GM23248 (cell line): ENCODE measurements around the gene DNM1. TPM values are rescaled to one million over a fixed set of nuclear protein-coding genes. Genes with fewer than 3 reads are reported as not detected.
A peak's percentile ranks its signal among the peaks of the same experiment; 100 is the strongest.

Source experiments
- DNase-seq: peaks from one replicate; pipeline ENCODE4 v3.0.0-alpha.2; 2015
- H2AFZ ChIP-seq: fragments of 200-600 bp; sonication (generic); 2 replicates; pipeline ENCODE4 v1.6.1; 2016; ENCODE audit warnings: antibody characterized with exemption
- H3F3A ChIP-seq: fragments of 200-600 bp; sonication (generic); 2 replicates; pipeline ENCODE4 v1.6.1; 2016; ENCODE audit warnings: mild to moderate bottlenecking, antibody characterized with exemption, mixed run types; ENCODE audit not compliant: insufficient read depth
- H3K27ac ChIP-seq: fragments of 200-600 bp; sonication (generic); 2 replicates; pipeline ENCODE4 v1.5.1; 2016; ENCODE audit warnings: mild to moderate bottlenecking
- H3K27me3 ChIP-seq: fragments of 200-600 bp; sonication (generic); replicated peaks from 2 replicates; pipeline ENCODE4 v1.6.1; 2016; ENCODE audit warnings: mild to moderate bottlenecking; ENCODE audit not compliant: insufficient read depth
- H3K36me3 ChIP-seq: fragments of 200-600 bp; sonication (generic); 2 replicates; pipeline ENCODE4 v1.6.1; 2016; ENCODE audit warnings: low read depth, mild to moderate bottlenecking
- H3K4me1 ChIP-seq: fragments of 200-600 bp; sonication (generic); 2 replicates; pipeline ENCODE4 v1.6.1; 2016; ENCODE audit warnings: mild to moderate bottlenecking; ENCODE audit not compliant: insufficient read depth
- H3K4me2 ChIP-seq: fragments of 200-600 bp; sonication (generic); one replicate; pipeline ENCODE4 v1.6.1; 2016; ENCODE audit warnings: mild to moderate bottlenecking; ENCODE audit not compliant: unreplicated experiment
- H3K4me3 ChIP-seq: fragments of 200-600 bp; sonication (generic); 2 replicates; pipeline ENCODE4 v1.5.1; 2016; ENCODE audit warnings: mild to moderate bottlenecking
- H3K79me2 ChIP-seq: fragments of 200-600 bp; sonication (generic); 2 replicates; pipeline ENCODE4 v1.6.1; 2016; ENCODE audit warnings: mild to moderate bottlenecking; ENCODE audit not compliant: insufficient read depth
- H3K9ac ChIP-seq: fragments of 200-600 bp; sonication (generic); 2 replicates; pipeline ENCODE4 v1.6.1; 2016; ENCODE audit warnings: mild to moderate bottlenecking
- H3K9me2 ChIP-seq: fragments of 200-600 bp; sonication (generic); 2 replicates; pipeline ENCODE4 v1.6.1; 2016; ENCODE audit warnings: mixed run types, mild to moderate bottlenecking, moderate library complexity; ENCODE audit not compliant: insufficient read depth
- H3K9me3 ChIP-seq: fragments of 200-600 bp; sonication (generic); one replicate; pipeline ENCODE4 v1.6.1; 2017; ENCODE audit warnings: low read depth
- H4K20me1 ChIP-seq: fragments of 200-600 bp; sonication (generic); 2 replicates; pipeline ENCODE4 v1.6.0; 2016; ENCODE audit not compliant: insufficient read depth
- EZH2 ChIP-seq: fragments of 200-600 bp; sonication (generic); IDR thresholded peaks from 2 replicates; pipeline ENCODE4 v1.6.1; 2018; ENCODE audit warnings: antibody characterized with exemption, mild to moderate bottlenecking; ENCODE audit not compliant: insufficient read depth, poor library complexity, severe bottlenecking
- EZH2phosphoT487 ChIP-seq: fragments of 200-600 bp; sonication (generic); IDR thresholded peaks from 2 replicates; pipeline ENCODE4 v1.6.1; 2018; ENCODE audit warnings: antibody characterized with exemption, moderate library complexity, mild to moderate bottlenecking, low read depth; ENCODE audit not compliant: insufficient read depth
- WGBS, 2 experiments: methylation state at CpG; one replicate each; pipeline ENCODE4 v1.1.6; 2015 to 2017; ENCODE audit warnings: low lambda C conversion rate in 2 of 2, low coverage in 1 of 2; ENCODE audit errors: missing lambda C conversion rate in 2 of 2; 5-methylcytosine and 5-hydroxymethylcytosine counted together
- in situ Hi-C: fragments of 300-500 bp; cut with MboI; formaldehyde crosslinking; loops from 2 replicates; pipeline ENCODE4 v1.15.0; 2020
- polyA plus RNA-seq: library from polyadenylated mRNA; unstranded; fragments of >200 nt; fragmentation: Nextera tagmentation; extraction: Ambion mirVana; gene quantifications from 2 replicates; pipeline ENCODE4 v1.2.1, GENCODE V29; 2016
- total RNA-seq: library from RNA; depleted of rRNA; stranded (reverse); fragments of >200 nt; shearing (Covaris generic); gene quantifications from 2 replicates; pipeline ENCODE4 v1.2.3, GENCODE V29; 2014

Gene DNM1
- total and polyA plus RNA-seq, 2 experiments from 2014 or later: 12.1 to 19.0 TPM

- no peak for TF ChIP-seq EZH2
- Histone ChIP-seq H3K4me2 (peak overlapping the region; percentile 89), H3K36me3 (peaks cover 5% of the 10 kb centered on the region; the same call in 1 of the 2 replicates), H3K9me3 (no peaks in the 10 kb centered on the region), H3K4me1 (peaks cover 8% of the 10 kb centered on the region), H3K27ac (no peak overlapping the region), H2AFZ (no peak overlapping the region), H3K9ac (peak overlapping the region; percentile 98), H3K79me2 (peaks cover 41% of the 10 kb centered on the region), H3K27me3 (no peaks in the 10 kb centered on the region), H4K20me1 (no peaks in the 10 kb centered on the region), H3F3A (peaks cover 9% of the 10 kb centered on the region; the same call in 1 of the 2 replicates), H3K4me3 (peak overlapping the region; percentile 82), H3K9me2 (no peaks in the 10 kb centered on the region)
- in situ Hi-C loops: no loop called here
- no peak for DNase-seq
- 86 to 88% methylated on average over 2 of the region's 2 CpGs for WGBS, 2 experiments
Observed at GRCh38 chr9:128190013-128190412, 13.2 kb upstream of the DNM1 start.

- H3K79me2 ChIP-seq: peaks cover 41% of the 10 kb centered on the region
- peak; percentile 39 for DNase-seq
- H3K9me2 ChIP-seq: no peaks in the 10 kb centered on the region
- H3K27ac ChIP-seq: peak overlapping the region; percentile 40
- H2AFZ ChIP-seq: peak overlapping the region; percentile 90
- peak overlapping the region; percentile 82 for H3K4me3 ChIP-seq
- in situ Hi-C loops: no loop called here
- peaks cover 5% of the 10 kb centered on the region; the same call in 1 of the 2 replicates for H3K36me3 ChIP-seq
- WGBS, 2 experiments: 10 to 13% methylated on average over 17 to 32 of the region's 32 CpGs
- H3K9ac ChIP-seq: peak overlapping the region; percentile 98
- H3K4me1 ChIP-seq: peaks cover 8% of the 10 kb centered on the region
- H3K9me3 ChIP-seq: no peaks in the 10 kb centered on the region
- peaks cover 9% of the 10 kb centered on the region; the same call in 1 of the 2 replicates for H3F3A ChIP-seq
- H3K4me2 ChIP-seq: peak overlapping the region; percentile 89
- no peaks in the 10 kb centered on the region for H4K20me1 ChIP-seq
- TF ChIP-seq EZH2 (no peak), EZH2phosphoT487 (no peak)
- no peaks in the 10 kb centered on the region for H3K27me3 ChIP-seq
Observed at GRCh38 chr9:128190516-128191405, 12.4 kb upstream of the DNM1 start.

DNA sequence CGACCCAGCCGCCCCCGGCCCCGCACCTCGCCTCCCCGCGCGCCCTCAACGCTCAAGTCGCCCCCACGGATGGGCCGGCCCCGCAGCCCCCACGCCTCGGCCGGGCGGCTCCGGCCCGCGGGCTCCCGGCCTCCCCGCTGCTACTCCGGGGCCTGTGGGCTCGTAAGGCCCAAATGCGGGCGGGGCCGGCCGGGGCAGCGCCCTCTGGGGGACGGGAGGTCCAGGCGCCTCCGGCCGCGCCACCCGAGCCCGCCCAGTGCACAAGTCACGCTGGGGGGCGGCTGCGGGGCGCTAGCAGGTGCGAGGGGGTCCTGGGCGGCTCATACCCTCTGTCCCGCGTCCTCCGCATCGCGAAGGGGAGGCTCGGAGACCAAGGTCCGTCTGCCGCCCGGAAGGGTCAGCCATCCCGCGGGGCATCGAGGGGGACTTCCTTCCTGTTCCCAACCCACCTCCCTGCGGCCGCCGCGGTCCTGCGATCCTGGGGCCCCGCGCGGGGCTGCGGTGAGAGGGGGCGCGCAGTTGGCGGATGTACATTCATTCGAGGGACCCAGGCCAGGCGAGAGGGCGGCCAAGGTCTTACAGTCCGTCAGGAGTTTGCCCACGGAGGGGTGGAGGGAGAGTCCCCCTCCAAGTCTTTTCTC lies 11.7 kb upstream of the DNM1 start, which contains the start of gene CIZ1:
CIZ1 (minus strand) TSS at position 167 of the 641 bp plus-strand sequence. CDS start 715 bp downstream, outside the sequence.
- in situ Hi-C loops: no loop called here
- H3K4me1 ChIP-seq: peaks cover 8% of the 10 kb centered on the region
- H3K4me3 ChIP-seq: peak within 1 kb of the TSS; percentile 82
- peak; percentile 90 for DNase-seq
- no peaks in the 10 kb centered on the region for H4K20me1 ChIP-seq
- peaks cover 5% of the 10 kb centered on the region; the same call in 1 of the 2 replicates for H3K36me3 ChIP-seq
- WGBS, 2 experiments: 0 to 1% methylated on average over 29 to 52 of the region's 71 CpGs
- no peaks in the 10 kb centered on the region for H3K9me3 ChIP-seq
- H3F3A ChIP-seq: peaks cover 9% of the 10 kb centered on the region; the same call in 1 of the 2 replicates
- H3K4me2 ChIP-seq: peak within 1 kb of the TSS; percentile 89
- H3K27ac ChIP-seq: peak within 1 kb of the TSS; percentile 67
- H3K27me3 ChIP-seq: no peaks in the 10 kb centered on the region
- TF ChIP-seq EZH2phosphoT487: no peak
- no peak for TF ChIP-seq EZH2
- H3K9ac ChIP-seq: peak within 1 kb of the TSS; percentile 98
- no peaks in the 10 kb centered on the region for H3K9me2 ChIP-seq
- peaks cover 40% of the 10 kb centered on the region for H3K79me2 ChIP-seq
- H2AFZ ChIP-seq: peak within 1 kb of the TSS; percentile 90

GRCh38 chr9:128192601-128193371 lies 10.4 kb upstream of the DNM1 start:
- Histone ChIP-seq H2AFZ (peak overlapping the region; percentile 90), H3K4me3 (peak overlapping the region; percentile 82), H3F3A (peaks cover 9% of the 10 kb centered on the region; the same call in 1 of the 2 replicates), H3K4me2 (peak overlapping the region; percentile 89), H3K9ac (peak overlapping the region; percentile 98), H3K9me2 (no peaks in the 10 kb centered on the region), H4K20me1 (no peaks in the 10 kb centered on the region), H3K36me3 (peaks cover 5% of the 10 kb centered on the region; the same call in 1 of the 2 replicates), H3K79me2 (peaks cover 32% of the 10 kb centered on the region), H3K4me1 (peaks cover 8% of the 10 kb centered on the region), H3K9me3 (no peaks in the 10 kb centered on the region), H3K27me3 (no peaks in the 10 kb centered on the region), H3K27ac (peak overlapping the region; percentile 67)
- in situ Hi-C loops: no loop called here
- 10 to 11% methylated on average over 44 to 48 of the region's 56 CpGs for WGBS, 2 experiments
- peak; percentile 94 for DNase-seq
- TF ChIP-seq EZH2phosphoT487 (no peak), EZH2 (no peak)
